Measurements from ENCODE around the gene RPH3AL.

DNA sequence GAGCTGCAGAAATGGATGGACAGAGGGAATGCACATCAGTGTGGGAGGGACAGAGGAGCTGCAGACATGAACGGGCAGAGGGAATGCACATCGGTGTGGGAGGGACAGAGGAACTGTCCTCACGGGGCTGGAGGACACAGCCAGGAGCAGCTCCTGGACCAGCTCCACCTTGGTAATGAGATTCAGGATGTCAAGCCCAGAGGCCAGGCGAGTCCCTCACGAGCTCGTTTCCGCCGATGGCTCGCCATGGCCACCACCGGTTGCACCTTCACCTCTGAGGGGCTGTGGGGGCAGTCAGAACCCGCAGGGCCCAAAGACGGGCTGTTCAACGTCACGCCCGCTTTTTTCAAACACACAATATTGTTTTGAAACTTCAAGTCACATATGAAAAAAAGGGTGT is 56.2 kb downstream of the RPH3AL start:
- no peak for TF ChIP-seq GATA2 (IDR thresholded peaks at IDR 0.05; ENCODE audit: low read depth, low read length)
- no peak for TF ChIP-seq GATA3 (IDR thresholded peaks at IDR 0.05; ENCODE audit: low read depth, low read length)

Data from SH-SY5Y (cell line).